ENCODE results near the gene FMNL2. TPM values are rescaled to one million over a fixed set of nuclear protein-coding genes. Genes with fewer than 3 reads are reported as not detected.

FMNL2 gene
- total and polyA plus RNA-seq, 2 experiments from 2014 or later = 5.1 to 11.7 TPM

DNA sequence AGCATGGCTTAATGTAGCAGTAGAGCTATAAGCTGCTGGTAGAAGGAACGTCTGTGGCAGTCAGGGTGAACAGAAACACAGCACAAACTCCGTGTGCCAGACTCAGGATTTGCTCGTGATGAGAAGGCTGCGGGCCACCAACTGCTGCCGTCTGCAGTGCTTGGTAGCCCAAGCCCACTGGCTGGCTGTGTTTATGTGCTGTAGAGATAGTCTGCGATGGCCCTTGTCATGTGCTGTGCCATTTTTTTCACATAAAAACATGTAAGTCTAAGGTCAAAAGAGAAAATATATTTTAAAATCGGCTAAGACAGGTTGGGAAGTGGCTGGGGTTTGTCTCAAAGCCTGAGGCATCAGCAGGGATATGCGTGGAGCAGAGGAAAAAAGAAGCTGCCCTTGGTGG is 303.6 kb downstream of the FMNL2 start:
- no peak for DNase-seq (ENCODE audit: low read depth in 1 of 2, low spot score in 1 of 2)
- H3K36me3 ChIP-seq = peaks cover 10% of the 10 kb centered on the region
- no peaks in the 10 kb centered on the region for H3K4me1 ChIP-seq (ENCODE audit: low read depth)
- no peak overlapping the region for H3K27ac ChIP-seq
- H3K9me3 ChIP-seq (ENCODE audit: low read depth) = no peaks in the 10 kb centered on the region
- H3K4me3 ChIP-seq = no peak overlapping the region
- H3K27me3 ChIP-seq = no peaks in the 10 kb centered on the region
- TF ChIP-seq, protein P1, sequence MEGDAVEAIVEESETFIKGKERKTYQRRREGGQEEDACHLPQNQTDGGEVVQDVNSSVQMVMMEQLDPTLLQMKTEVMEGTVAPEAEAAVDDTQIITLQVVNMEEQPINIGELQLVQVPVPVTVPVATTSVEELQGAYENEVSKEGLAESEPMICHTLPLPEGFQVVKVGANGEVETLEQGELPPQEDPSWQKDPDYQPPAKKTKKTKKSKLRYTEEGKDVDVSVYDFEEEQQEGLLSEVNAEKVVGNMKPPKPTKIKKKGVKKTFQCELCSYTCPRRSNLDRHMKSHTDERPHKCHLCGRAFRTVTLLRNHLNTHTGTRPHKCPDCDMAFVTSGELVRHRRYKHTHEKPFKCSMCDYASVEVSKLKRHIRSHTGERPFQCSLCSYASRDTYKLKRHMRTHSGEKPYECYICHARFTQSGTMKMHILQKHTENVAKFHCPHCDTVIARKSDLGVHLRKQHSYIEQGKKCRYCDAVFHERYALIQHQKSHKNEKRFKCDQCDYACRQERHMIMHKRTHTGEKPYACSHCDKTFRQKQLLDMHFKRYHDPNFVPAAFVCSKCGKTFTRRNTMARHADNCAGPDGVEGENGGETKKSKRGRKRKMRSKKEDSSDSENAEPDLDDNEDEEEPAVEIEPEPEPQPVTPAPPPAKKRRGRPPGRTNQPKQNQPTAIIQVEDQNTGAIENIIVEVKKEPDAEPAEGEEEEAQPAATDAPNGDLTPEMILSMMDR (IDR thresholded peaks at IDR 0.05; ENCODE audit: low read depth, low read length) = no peak

DNA sequence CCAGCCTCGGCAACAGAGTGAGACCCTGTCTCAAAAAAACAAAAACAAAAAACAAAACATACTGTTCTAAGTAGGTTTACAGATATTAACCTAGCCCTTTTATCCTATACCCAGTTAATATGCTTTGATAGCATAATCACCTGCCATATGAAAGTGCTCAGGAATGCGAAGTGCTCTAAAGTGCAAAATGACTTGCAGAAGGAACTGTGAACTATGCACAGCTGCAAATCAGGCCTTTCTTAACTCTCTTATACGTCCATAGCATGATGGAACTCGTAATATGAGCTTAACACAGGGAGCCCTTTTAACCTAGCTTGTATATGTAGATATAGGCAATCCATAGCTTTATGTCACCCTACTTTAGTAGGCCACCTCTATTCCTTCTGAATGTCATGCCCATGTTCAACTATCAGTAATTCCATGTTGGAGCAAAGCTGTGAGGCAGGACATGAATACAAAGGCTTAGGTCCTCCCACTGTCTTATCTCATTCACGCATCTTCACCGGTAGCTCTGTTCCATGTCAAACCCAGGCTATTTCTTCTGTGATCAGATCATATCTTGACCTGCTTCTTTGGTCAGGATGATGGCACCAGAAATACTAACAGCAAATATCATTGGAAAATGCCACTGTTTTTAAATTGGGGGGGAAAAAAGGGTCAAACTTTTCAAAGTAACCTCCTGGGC is 309.4 kb downstream of the FMNL2 start:
- H3K9me3 ChIP-seq (ENCODE audit: low read depth) = no peaks in the 10 kb centered on the region
- TF ChIP-seq, protein P1 (IDR thresholded peaks at IDR 0.05; ENCODE audit: low read depth, low read length) = no peak
- no peak for DNase-seq (ENCODE audit: low read depth in 1 of 2, low spot score in 1 of 2)
- no peak overlapping the region for H3K4me3 ChIP-seq
- peak overlapping the region; percentile 3 for H3K27ac ChIP-seq
- no peaks in the 10 kb centered on the region for H3K27me3 ChIP-seq
- H3K4me1 ChIP-seq (ENCODE audit: low read depth) = no peaks in the 10 kb centered on the region
- H3K36me3 ChIP-seq = peaks cover 11% of the 10 kb centered on the region

DNA sequence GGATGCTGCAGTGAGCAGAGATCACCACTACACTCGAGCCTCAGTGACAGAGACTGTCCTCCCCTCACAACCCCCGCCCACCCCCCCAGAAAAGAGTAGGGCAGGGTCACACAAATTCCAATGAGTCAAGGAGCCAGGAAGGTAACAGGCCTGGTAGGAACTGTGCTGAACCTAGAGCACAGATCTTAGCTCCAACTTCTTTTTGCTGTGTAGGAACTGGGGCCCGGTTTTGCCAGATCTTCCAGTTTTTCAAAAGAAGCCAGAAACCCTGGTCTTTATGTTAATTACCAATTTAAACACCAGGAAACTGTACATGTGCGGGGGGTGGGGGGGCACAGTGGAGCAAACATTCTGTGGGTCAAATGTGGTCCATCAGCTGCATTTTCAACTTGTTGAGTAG is 311.3 kb downstream of the FMNL2 start:
- no peak for DNase-seq (ENCODE audit: low read depth in 1 of 2, low spot score in 1 of 2)
- TF ChIP-seq, protein P1 (IDR thresholded peaks at IDR 0.05; ENCODE audit: low read depth, low read length) = no peak
- Histone ChIP-seq H3K27ac (no peak overlapping the region), H3K27me3 (no peaks in the 10 kb centered on the region), H3K36me3 (peaks cover 16% of the 10 kb centered on the region), H3K4me1 (ENCODE audit: low read depth) (no peaks in the 10 kb centered on the region), H3K9me3 (ENCODE audit: low read depth) (no peaks in the 10 kb centered on the region), H3K4me3 (no peak overlapping the region)

- peaks cover 11% of the 10 kb centered on the region for H3K36me3 ChIP-seq
- H3K9me3 ChIP-seq (ENCODE audit: low read depth) = no peaks in the 10 kb centered on the region
- H3K4me3 ChIP-seq = no peak overlapping the region
- no peaks in the 10 kb centered on the region for H3K4me1 ChIP-seq (ENCODE audit: low read depth)
- H3K27me3 ChIP-seq = no peaks in the 10 kb centered on the region
- TF ChIP-seq, protein P1 (IDR thresholded peaks at IDR 0.05; ENCODE audit: low read depth, low read length) = no peak
- DNase-seq (ENCODE audit: low read depth in 1 of 2, low spot score in 1 of 2) = peak in 1 of 2 donors; percentile 71
- no peak overlapping the region for H3K27ac ChIP-seq
Measured at GRCh38 chr2:152646775-152647174, 311.8 kb downstream of the FMNL2 start.

DNA sequence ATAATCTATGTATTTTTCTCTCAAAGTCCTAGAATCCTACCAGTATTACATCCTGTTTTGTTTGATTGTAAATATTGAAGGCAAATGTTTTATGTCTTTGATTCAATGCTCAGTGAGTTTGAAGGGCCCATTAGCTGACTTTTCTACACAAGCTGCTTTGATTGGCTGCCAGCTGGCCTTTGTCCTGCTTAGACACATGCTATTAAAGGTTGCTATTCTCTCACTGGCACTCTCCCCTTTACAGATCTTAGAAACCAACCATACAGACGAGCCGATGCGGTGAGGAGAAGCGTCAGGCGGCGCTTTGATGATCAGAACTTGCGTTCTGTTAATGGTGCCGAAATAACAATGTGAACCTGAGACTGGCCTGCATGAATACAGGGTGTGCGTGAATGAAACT is 312.6 kb downstream of the FMNL2 start:
- peaks cover 11% of the 10 kb centered on the region for H3K36me3 ChIP-seq
- no peaks in the 10 kb centered on the region for H3K27me3 ChIP-seq
- TF ChIP-seq, protein P1 (IDR thresholded peaks at IDR 0.05; ENCODE audit: low read depth, low read length) = no peak
- no peaks in the 10 kb centered on the region for H3K4me1 ChIP-seq (ENCODE audit: low read depth)
- H3K27ac ChIP-seq = peak overlapping the region; percentile 34
- DNase-seq (ENCODE audit: low read depth in 1 of 2, low spot score in 1 of 2) = peak; percentile 7 to 39
- no peak overlapping the region for H3K4me3 ChIP-seq
- no peaks in the 10 kb centered on the region for H3K9me3 ChIP-seq (ENCODE audit: low read depth)

Data from cardiac muscle cell (in vitro differentiated cells and primary cell).